Astrocyte of the cerebellum (primary cell): ENCODE results near the gene FUCA2.

Source experiments
- DNase-seq: peaks from one replicate; pipeline ENCODE4 v3.0.0-alpha.2; 2011; ENCODE audit warnings: low read depth
- H3K4me3 ChIP-seq: 2 replicates; pipeline ENCODE4 v1.5.1; 2011; ENCODE audit warnings: mild to moderate bottlenecking, low read depth, low read length, moderate library complexity
- in situ Hi-C: cut with HindIII; loops from 2 replicates; pipeline ENCODE4 v1.10.0; 2017; ENCODE audit warnings: low sequenced_read_pairs
- TF ChIP-seq, protein P1 (sequence below): IDR thresholded peaks from 2 replicates; pipeline ENCODE4 v1.5.1; 2012; ENCODE audit warnings: low read length, low read depth, moderate library complexity, mild to moderate bottlenecking; ENCODE audit errors: missing control alignments

FUCA2 gene

DNA sequence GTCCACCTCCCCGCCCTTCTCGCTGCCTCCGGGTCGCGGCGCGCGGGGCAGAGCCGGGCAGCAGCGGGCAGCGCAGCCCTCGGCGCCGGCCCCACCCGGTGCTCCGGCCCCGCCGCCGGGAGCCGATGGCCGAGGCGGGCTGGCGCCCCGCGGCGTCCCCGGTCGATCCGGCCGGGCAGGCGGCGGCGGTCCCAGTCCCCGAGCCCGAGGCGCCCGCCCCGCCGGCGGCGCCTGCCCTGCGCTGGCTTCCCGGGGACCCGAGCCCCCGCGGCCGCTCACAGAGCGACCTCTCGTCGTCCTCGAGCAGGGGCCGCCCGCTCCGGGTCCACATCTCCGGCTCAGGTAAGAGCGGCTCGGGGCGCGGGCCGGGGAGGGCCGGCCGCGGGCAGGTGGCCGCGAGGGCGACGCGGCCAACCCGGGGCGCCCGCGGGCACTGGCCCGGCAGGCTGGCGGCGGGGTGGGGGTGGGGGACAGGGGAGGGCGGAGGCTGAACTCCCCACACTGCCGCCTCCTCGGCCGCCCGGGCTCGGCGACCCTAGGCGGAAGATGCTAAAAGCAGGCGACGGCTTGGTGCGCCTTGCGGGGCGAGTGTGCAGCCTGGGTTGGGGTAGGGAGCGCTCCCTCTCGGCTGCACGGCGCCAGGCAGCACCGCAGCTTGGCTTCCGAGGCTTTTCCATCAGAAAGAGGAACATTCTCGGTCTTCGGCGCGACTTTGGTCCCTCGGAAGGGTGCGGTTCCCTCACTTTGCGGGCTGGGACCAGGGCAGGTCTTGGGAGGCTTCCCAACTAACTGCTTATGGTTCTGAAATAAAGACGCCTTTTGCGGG is 25.6 kb upstream of the FUCA2 start:
- peak overlapping the region; percentile 46 for H3K4me3 ChIP-seq
- in situ Hi-C loops, result no loop called here
- DNase-seq, result peak; percentile 18
- TF ChIP-seq, protein P1, sequence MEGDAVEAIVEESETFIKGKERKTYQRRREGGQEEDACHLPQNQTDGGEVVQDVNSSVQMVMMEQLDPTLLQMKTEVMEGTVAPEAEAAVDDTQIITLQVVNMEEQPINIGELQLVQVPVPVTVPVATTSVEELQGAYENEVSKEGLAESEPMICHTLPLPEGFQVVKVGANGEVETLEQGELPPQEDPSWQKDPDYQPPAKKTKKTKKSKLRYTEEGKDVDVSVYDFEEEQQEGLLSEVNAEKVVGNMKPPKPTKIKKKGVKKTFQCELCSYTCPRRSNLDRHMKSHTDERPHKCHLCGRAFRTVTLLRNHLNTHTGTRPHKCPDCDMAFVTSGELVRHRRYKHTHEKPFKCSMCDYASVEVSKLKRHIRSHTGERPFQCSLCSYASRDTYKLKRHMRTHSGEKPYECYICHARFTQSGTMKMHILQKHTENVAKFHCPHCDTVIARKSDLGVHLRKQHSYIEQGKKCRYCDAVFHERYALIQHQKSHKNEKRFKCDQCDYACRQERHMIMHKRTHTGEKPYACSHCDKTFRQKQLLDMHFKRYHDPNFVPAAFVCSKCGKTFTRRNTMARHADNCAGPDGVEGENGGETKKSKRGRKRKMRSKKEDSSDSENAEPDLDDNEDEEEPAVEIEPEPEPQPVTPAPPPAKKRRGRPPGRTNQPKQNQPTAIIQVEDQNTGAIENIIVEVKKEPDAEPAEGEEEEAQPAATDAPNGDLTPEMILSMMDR, result peak; percentile 64

DNA sequence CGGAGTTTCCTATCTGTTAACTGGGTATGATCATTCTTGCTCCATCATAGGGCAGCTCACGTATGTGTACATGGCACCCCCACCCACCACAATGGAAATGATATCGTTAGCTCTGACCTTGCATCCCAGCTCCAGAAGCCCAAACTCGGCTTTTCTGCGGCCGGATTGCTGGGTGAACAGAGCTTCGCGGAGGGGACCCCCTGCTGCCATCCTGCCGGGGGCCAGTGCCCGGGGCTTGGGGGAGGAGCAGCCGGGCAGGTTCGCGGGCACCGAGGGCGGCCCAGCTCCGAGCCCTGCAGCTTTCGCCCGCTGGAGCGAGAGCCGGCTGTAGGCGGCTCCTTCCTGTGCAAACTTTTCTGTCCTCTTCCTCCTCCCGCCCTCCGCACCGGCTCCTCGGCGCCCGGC is 24.9 kb upstream of the FUCA2 start:
- H3K4me3 ChIP-seq, result peak overlapping the region; percentile 46
- no peak for DNase-seq
- TF ChIP-seq, protein P1, result no peak
- in situ Hi-C loops, result no loop called here

- in situ Hi-C loops, result no loop called here
- TF ChIP-seq, protein P1, result no peak
- H3K4me3 ChIP-seq, result no peak overlapping the region
- DNase-seq, result no peak
Observed at GRCh38 chr6:143535189-143535614, 23.7 kb upstream of the FUCA2 start.

DNA sequence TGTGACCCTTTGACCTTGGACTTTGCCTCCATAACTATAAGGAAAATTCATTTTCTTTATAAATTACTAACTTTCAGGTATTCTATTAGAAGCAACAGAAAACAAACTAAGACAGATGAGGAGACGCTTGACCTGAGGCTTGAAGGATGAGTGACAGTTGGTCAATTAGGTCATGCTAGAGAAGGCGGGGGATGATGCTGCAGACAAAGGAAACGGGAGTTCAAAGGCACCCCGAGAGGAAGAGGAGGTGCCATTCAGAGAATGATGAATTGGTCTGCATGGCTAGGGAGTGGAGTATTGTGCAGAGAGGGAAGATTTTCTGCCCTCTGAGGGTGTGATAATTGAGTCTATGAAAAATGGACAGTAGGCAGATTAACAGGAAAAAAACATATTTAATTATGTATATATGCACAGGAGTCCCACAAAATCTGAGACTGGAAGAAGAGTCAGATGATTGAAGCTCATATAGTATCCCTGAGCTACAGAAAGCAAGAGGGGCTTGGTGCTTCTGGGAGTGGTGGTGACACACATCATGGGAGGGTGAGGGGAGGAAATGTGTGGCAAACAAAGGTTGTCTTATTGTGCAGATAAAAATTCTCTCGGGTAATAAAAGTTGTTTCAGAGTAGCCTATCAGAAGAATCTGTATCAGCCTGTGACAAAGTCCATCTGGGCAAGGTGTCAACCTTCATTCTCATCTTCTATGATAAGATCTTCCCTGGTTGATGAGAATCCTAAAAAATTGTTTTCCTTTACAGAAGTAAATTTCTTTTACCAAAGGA is 20.4 kb upstream of the FUCA2 start:
- no peak for DNase-seq
- no peak overlapping the region for H3K4me3 ChIP-seq
- in situ Hi-C loops, result no loop called here
- TF ChIP-seq, protein P1, result no peak

DNA sequence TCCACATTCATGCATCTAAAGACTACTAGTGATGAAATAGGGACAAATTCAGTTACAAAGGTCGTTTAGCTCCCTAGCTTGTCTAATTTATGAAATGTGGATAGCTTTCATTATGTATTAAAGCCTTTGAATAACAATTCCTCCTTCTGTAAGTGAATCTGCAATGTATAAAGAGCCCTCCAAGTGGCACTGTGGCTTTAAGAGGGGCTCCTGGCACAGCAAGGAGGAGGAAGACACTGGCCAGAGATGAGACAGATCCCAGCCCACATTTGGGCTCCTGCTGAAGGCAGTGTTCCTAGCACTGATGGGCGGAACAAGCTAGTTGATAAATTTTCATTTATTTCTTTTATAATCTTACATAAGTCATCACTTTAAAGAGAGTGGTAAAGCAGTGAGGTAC is 17.6 kb upstream of the FUCA2 start:
- no peak for DNase-seq
- H3K4me3 ChIP-seq, result no peak overlapping the region
- TF ChIP-seq, protein P1, result no peak
- in situ Hi-C loops, result no loop called here

DNA sequence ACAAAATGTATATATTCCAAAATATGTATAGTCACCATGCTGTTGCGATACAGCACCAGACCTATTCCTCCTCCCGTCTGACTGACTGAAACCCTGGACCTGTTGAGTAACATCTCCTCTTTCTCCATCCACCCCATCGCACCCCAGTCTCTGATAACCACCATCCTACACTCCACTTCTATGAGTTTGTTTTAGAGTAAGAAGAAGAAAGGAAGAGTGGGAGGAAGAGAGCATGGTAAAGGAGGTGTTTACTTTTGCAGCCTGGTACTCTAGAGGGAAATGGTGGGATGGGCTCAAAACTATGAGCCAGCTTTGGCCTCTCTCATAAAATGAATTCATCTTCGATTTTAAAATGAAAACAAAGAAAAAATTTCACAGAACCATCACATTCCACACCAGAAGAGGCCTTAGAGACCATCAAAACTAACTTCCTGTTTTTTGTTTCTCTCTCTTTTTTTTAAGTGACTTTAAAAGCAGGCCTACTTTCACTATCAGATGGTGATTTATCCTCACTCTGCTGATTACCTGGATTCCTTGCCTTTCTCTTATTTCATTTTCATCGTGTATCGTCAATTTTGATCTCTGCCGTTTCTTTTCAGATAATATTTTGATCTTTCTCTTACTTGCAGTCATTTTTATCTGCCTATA is 16.8 kb upstream of the FUCA2 start:
- TF ChIP-seq, protein P1, result no peak
- H3K4me3 ChIP-seq, result no peak overlapping the region
- in situ Hi-C loops, result no loop called here
- DNase-seq, result no peak
